GM12878 (cell line): ENCODE results near the gene IFI44L.

Source experiments
- CEBPB ChIP-seq, 2 experiments: fragments of 150-350 bp in 1 of 2; IDR thresholded peaks; 2 replicates each; pipeline ENCODE4 v1.6.1; 2012 to 2014; ENCODE audit warnings: low read depth in 2 of 2, low read length in 2 of 2, borderline replicate concordance in 1 of 2, inconsistent platforms in 1 of 2
- CTCF ChIP-seq, 3 experiments: IDR thresholded peaks in 2 of 3; conservative IDR thresholded peaks in 1 of 3; 2 replicates each; pipeline ENCODE4 v1.5.1; 2011; ENCODE audit warnings: low read depth in 3 of 3, low read length in 3 of 3, mild to moderate bottlenecking in 3 of 3, control low read depth in 2 of 3, moderate library complexity in 2 of 3, inconsistent platforms in 1 of 3, mixed read lengths in 1 of 3; ENCODE audit not compliant: control insufficient read depth in 2 of 3, insufficient read depth in 1 of 3; ENCODE audit errors: extremely low read depth in 1 of 3
- EP300 ChIP-seq, 2 experiments: fragments of 150-350 bp in 1 of 2; IDR thresholded peaks; 2 replicates each; pipeline ENCODE4 v1.6.1; 2011 to 2012; ENCODE audit warnings: low read depth in 2 of 2, low read length in 2 of 2, borderline replicate concordance in 1 of 2, improper control_type of control experiment in 1 of 2, inconsistent platforms in 1 of 2; ENCODE audit not compliant: control insufficient read depth in 1 of 2
- HDAC2 ChIP-seq: fragments of 200-600 bp; sonication (generic); IDR thresholded peaks from 2 replicates; pipeline ENCODE4 v1.6.1; 2017
- POLR2A ChIP-seq: IDR thresholded peaks from 2 replicates; pipeline ENCODE4 v1.6.1; 2011; ENCODE audit warnings: low read depth, mild to moderate bottlenecking, low read length

DNA sequence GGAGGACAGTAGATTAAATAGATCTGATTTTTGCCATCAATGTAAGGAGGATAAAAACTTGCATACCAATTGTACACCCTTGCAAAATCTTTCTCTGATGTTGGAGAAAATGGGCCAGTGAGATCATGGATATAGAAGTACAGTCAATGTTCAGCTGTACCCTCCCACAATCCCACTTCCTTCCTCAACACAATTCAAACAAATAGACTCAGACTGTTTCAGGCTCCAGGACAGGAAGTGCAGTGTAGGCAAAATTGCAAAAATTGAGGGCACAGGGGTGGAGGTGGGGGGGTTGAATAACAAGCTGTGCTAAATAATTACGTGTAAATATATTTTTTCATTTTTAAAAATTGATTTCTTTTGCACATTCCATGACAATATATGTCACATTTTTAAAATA is 25.5 kb downstream of the IFI44L start:
- TF ChIP-seq CTCF (IDR thresholded peaks at IDR 0.05 in 2 of 3, conservative IDR thresholded peaks at IDR 0.05 in 1 of 3; ENCODE audit: control insufficient read depth in 2 of 3, extremely low read depth in 1 of 3, insufficient read depth in 1 of 3, low read depth in 3 of 3, low read length in 3 of 3) (no peak), POLR2A (no peak), EP300 (IDR thresholded peaks at IDR 0.05; ENCODE audit: borderline replicate concordance in 1 of 2, control insufficient read depth in 1 of 2, low read depth in 2 of 2, low read length in 2 of 2) (no peak), CEBPB (IDR thresholded peaks at IDR 0.05; ENCODE audit: borderline replicate concordance in 1 of 2, low read depth in 2 of 2, low read length in 2 of 2) (no peak), HDAC2 (no peak)
